ENCODE data around the gene LRP1-AS.

Gene LRP1-AS

GRCh38 chr12:57146961-57147944 is at the start of gene LRP1-AS:
TSS of gene LRP1-AS (minus strand) at chr12:57147619.
- no peak for DNase-seq

GRCh38 chr12:57196956-57197355 is 49.5 kb upstream of the LRP1-AS start:
- no peak for DNase-seq

More at GRCh38 chr12:57146961-57147944, at the start of gene LRP1-AS:
- Histone ChIP-seq H3K4me1 (ENCODE audit: low read length) (no peaks in the 10 kb centered on the region), H3K4me2 (ENCODE audit: low read depth, low read length) (no peak within 1 kb of the TSS), H3K79me2 (ENCODE audit: low read length) (no peaks in the 10 kb centered on the region), H3K9me2 (replicated peaks; ENCODE audit: insufficient read depth, low read length) (no peaks in the 10 kb centered on the region), H3K27me3 (replicated peaks; ENCODE audit: insufficient read depth, low read length) (no peaks in the 10 kb centered on the region), H3K9ac (ENCODE audit: low read length) (no peak within 1 kb of the TSS), H2AFZ (ENCODE audit: low read length) (no peak within 1 kb of the TSS), H3F3A (ENCODE audit: insufficient read depth, low read length) (no peaks in the 10 kb centered on the region), H3K27ac (ENCODE audit: low read length) (no peak within 1 kb of the TSS), H3K4me3 (ENCODE audit: low read length) (no peak within 1 kb of the TSS), H4K20me1 (ENCODE audit: insufficient read depth, low read length) (no peaks in the 10 kb centered on the region), H3K9me3 (replicated peaks; ENCODE audit: insufficient read depth, low read length) (no peaks in the 10 kb centered on the region), H3K36me3 (replicated peaks; ENCODE audit: insufficient read depth, low read length) (no peaks in the 10 kb centered on the region)
- TF ChIP-seq EZH2phosphoT487 (IDR thresholded peaks at IDR 0.05; ENCODE audit: low read length), result no peak
- TF ChIP-seq CTCF (IDR thresholded peaks at IDR 0.05; ENCODE audit: low read length), result no peak
- TF ChIP-seq EZH2 (optimal IDR thresholded peaks at IDR 0.05; ENCODE audit: low read depth, low read length), result no peak

GRCh38 chr12:57196439-57196838 is 49.0 kb upstream of the LRP1-AS start:
- Histone ChIP-seq H3K9me2 (replicated peaks; ENCODE audit: insufficient read depth, low read length) (no peaks in the 10 kb centered on the region), H3F3A (ENCODE audit: insufficient read depth, low read length) (no peaks in the 10 kb centered on the region), H3K9ac (ENCODE audit: low read length) (no peak overlapping the region), H3K27ac (ENCODE audit: low read length) (no peak overlapping the region), H3K27me3 (replicated peaks; ENCODE audit: insufficient read depth, low read length) (peaks cover 92% of the 10 kb centered on the region), H3K36me3 (replicated peaks; ENCODE audit: insufficient read depth, low read length) (no peaks in the 10 kb centered on the region), H4K20me1 (ENCODE audit: insufficient read depth, low read length) (no peaks in the 10 kb centered on the region), H3K4me3 (ENCODE audit: low read length) (no peak overlapping the region), H3K79me2 (ENCODE audit: low read length) (no peaks in the 10 kb centered on the region), H3K4me2 (ENCODE audit: low read depth, low read length) (no peak overlapping the region), H2AFZ (ENCODE audit: low read length) (no peak overlapping the region), H3K4me1 (ENCODE audit: low read length) (no peaks in the 10 kb centered on the region), H3K9me3 (replicated peaks; ENCODE audit: insufficient read depth, low read length) (no peaks in the 10 kb centered on the region)
- no peak for DNase-seq
- TF ChIP-seq EZH2 (optimal IDR thresholded peaks at IDR 0.05; ENCODE audit: low read depth, low read length) (no peak), EZH2phosphoT487 (IDR thresholded peaks at IDR 0.05; ENCODE audit: low read length) (no peak), CTCF (IDR thresholded peaks at IDR 0.05; ENCODE audit: low read length) (no peak)

More at GRCh38 chr12:57196956-57197355, 49.5 kb upstream of the LRP1-AS start:
- no peaks in the 10 kb centered on the region for H3K4me1 ChIP-seq (ENCODE audit: low read length)
- H4K20me1 ChIP-seq (ENCODE audit: insufficient read depth, low read length), result no peaks in the 10 kb centered on the region
- no peaks in the 10 kb centered on the region for H3K79me2 ChIP-seq (ENCODE audit: low read length)
- H2AFZ ChIP-seq (ENCODE audit: low read length), result no peak overlapping the region
- H3K4me2 ChIP-seq (ENCODE audit: low read depth, low read length), result no peak overlapping the region
- H3F3A ChIP-seq (ENCODE audit: insufficient read depth, low read length), result no peaks in the 10 kb centered on the region
- no peaks in the 10 kb centered on the region for H3K9me2 ChIP-seq (replicated peaks; ENCODE audit: insufficient read depth, low read length)
- no peaks in the 10 kb centered on the region for H3K9me3 ChIP-seq (replicated peaks; ENCODE audit: insufficient read depth, low read length)
- peaks cover 97% of the 10 kb centered on the region for H3K27me3 ChIP-seq (replicated peaks; ENCODE audit: insufficient read depth, low read length)
- TF ChIP-seq CTCF (IDR thresholded peaks at IDR 0.05; ENCODE audit: low read length) (no peak), EZH2 (optimal IDR thresholded peaks at IDR 0.05; ENCODE audit: low read depth, low read length) (no peak), EZH2phosphoT487 (IDR thresholded peaks at IDR 0.05; ENCODE audit: low read length) (no peak)
- H3K4me3 ChIP-seq (ENCODE audit: low read length), result no peak overlapping the region
- no peak overlapping the region for H3K27ac ChIP-seq (ENCODE audit: low read length)
- no peaks in the 10 kb centered on the region for H3K36me3 ChIP-seq (replicated peaks; ENCODE audit: insufficient read depth, low read length)
- H3K9ac ChIP-seq (ENCODE audit: low read length), result no peak overlapping the region

All from MM.1S (cell line).